ENCODE results near the gene KERA.

KERA gene

DNA sequence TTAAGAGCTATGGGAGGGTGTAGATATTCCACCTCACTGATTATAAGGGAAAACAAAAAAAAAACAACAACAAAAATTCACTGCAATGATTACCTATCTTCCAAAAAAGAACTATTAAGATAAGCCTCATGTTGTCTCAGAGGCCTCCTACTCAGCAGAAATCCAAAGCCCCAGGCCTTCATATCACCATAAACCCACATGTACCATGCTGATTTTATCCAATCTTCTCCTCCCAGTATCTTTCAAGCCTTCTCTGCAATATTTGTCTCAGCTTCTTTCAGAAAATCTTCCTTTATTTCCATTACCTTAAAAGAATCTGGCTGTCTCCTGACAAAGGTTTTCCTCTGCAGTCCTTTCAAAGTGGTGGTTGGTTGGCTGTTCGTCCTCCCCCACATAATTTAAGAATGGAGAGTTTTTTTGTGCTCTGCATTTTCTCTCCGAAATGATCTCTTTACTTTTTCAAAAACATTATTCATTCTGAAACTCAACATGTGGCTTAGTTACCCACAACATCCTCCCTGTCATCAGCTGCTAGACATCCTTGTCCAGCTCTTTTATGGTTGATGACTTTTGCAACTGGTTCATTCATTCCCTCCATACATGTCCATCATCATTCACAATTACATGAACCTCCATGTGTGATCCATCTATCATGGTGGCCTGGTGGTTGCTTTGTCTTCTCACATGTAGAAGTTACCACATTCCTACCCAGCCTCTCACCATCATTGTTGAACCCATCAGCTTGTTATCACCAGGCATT is 50.1 kb downstream of the KERA start:
- DNase-seq = no peak

GRCh38 chr12:91004872-91005271 is 53.0 kb downstream of the KERA start, which contains the start of gene EPYC:
Gene EPYC (minus strand): TSS chr12:91004972. CDS start chr12:91002565, 2,407 bp downstream.
- DNase-seq = no peak

GRCh38 chr12:91003737-91004136 is 54.1 kb downstream of the KERA start:
- DNase-seq = no peak

GRCh38 chr12:91001306-91001705 is 56.5 kb downstream of the KERA start:
- no peak for DNase-seq

Data from CD4-positive, alpha-beta T cell treated with Interleukin-1 beta for 1 hour (primary cell).